Measurements from ENCODE around the gene PRKCE. TPM values are rescaled to one million over a fixed set of nuclear protein-coding genes. Genes with fewer than 3 reads are reported as not detected.

PRKCE gene
- total and polyA plus RNA-seq, 2 donors (not counting 3 experiments of a cell fraction or from before 2014, with no cell fraction given), result 27.9 to 33.9 TPM

- no peak for TF ChIP-seq JUN (IDR thresholded peaks at IDR 0.05; ENCODE audit: borderline replicate concordance, insufficient read depth, insufficient read length, low read depth)
- no peak for TF ChIP-seq MAX (IDR thresholded peaks at IDR 0.05; ENCODE audit: insufficient read depth, insufficient read length)
- TF ChIP-seq EZH2 (IDR thresholded peaks at IDR 0.05; ENCODE audit: borderline replicate concordance, low read depth, low read length, severe bottlenecking), result no peak
- TF ChIP-seq POLR2AphosphoS5 (IDR thresholded peaks at IDR 0.05; ENCODE audit: insufficient read depth, low read depth, low read length), result no peak
- no peak for TF ChIP-seq GATA2 (IDR thresholded peaks at IDR 0.05; ENCODE audit: insufficient read depth, insufficient read length, low read depth, low read length)
- TF ChIP-seq POLR2A (IDR thresholded peaks at IDR 0.05; ENCODE audit: low read depth, low read length), result no peak
- TF ChIP-seq MYC (IDR thresholded peaks at IDR 0.05; ENCODE audit: low read depth, low read length), result no peak
- no peak for TF ChIP-seq FOS (IDR thresholded peaks at IDR 0.05; ENCODE audit: borderline replicate concordance, insufficient read depth, low read length)
- no peak for TF ChIP-seq CTCF (IDR thresholded peaks at IDR 0.05; ENCODE audit: extremely low read depth in 1 of 2, insufficient read depth in 1 of 2, low read depth in 1 of 2, low read length in 2 of 2)
- Histone ChIP-seq H3K4me3 (replicated peaks in 1 of 3; ENCODE audit: insufficient read depth in 1 of 3, low read depth in 1 of 3, low read length in 3 of 3) (no peak overlapping the region), H3K4me1 (ENCODE audit: control insufficient read depth, extremely low read depth, insufficient read depth, low read length) (peaks cover 20% of the 10 kb centered on the region), H4K20me1 (replicated peaks; ENCODE audit: control insufficient read depth, extremely low read depth, insufficient read depth, low read length) (no peaks in the 10 kb centered on the region), H2AFZ (ENCODE audit: low read depth, low read length) (no peak overlapping the region), H3K4me2 (ENCODE audit: insufficient read depth, low read length) (no peak overlapping the region), H3K9ac (replicated peaks; ENCODE audit: extremely low read depth, insufficient read depth, low read length) (no peak overlapping the region), H3K36me3 (ENCODE audit: control insufficient read depth in 2 of 2, extremely low read depth in 1 of 2, insufficient read depth in 2 of 2, low read length in 2 of 2) (no peaks in the 10 kb centered on the region), H3K9me3 (replicated peaks; ENCODE audit: control insufficient read depth, insufficient read depth, low read length) (no peaks in the 10 kb centered on the region), H3K79me2 (ENCODE audit: control insufficient read depth, insufficient read depth, low read length) (no peaks in the 10 kb centered on the region), H3K27me3 (ENCODE audit: control insufficient read depth in 2 of 2, insufficient read depth in 2 of 2, low read length in 2 of 2) (no peaks in the 10 kb centered on the region), H3K27ac (ENCODE audit: insufficient read depth, low read depth, low read length) (no peak overlapping the region), H3K9me1 (replicated peaks; ENCODE audit: control insufficient read depth, extremely low read depth, insufficient read depth, low read length) (no peaks in the 10 kb centered on the region)
- POLR2A ChIA-PET, result no interaction called here
- CTCF ChIA-PET, result interaction anchor here (1.0 to 2.2 kb wide), 5 partner anchors 12 to 166 kb away, joined by 3 to 14 read pairs (median 6); no protein-coding TSS in a partner anchor
- no peak for FAIRE-seq
- no peak for DNase-seq (ENCODE audit: low read depth, low spot score)
- BruUV-seq (replicated peaks), result no TSS peak
- dilution Hi-C loops (cut with MboI; ENCODE audit: extremely low pct_ligation_motif_present, low sequenced_read_pairs), result no loop called here
- intact Hi-C loops (cut with micrococcal nuclease), result no loop called here
Measured at GRCh38 chr2:46229134-46230063, 577.9 kb downstream of the PRKCE start.
